Measurements from ENCODE around the gene RBP4.
"Not testable (repeated sequence)": the region's sequence is repeated elsewhere in the genome, so short reads cannot be mapped to it uniquely, and the experiment has no call there.

RBP4 gene

GRCh38 chr10:93565446-93565845, 35.6 kb downstream of the RBP4 start:
- DNase-seq: no peak

GRCh38 chr10:93560541-93560940, 40.5 kb downstream of the RBP4 start:
- no peak for DNase-seq

GRCh38 chr10:93559490-93559889, 41.5 kb downstream of the RBP4 start:
- no peak for DNase-seq

DNA sequence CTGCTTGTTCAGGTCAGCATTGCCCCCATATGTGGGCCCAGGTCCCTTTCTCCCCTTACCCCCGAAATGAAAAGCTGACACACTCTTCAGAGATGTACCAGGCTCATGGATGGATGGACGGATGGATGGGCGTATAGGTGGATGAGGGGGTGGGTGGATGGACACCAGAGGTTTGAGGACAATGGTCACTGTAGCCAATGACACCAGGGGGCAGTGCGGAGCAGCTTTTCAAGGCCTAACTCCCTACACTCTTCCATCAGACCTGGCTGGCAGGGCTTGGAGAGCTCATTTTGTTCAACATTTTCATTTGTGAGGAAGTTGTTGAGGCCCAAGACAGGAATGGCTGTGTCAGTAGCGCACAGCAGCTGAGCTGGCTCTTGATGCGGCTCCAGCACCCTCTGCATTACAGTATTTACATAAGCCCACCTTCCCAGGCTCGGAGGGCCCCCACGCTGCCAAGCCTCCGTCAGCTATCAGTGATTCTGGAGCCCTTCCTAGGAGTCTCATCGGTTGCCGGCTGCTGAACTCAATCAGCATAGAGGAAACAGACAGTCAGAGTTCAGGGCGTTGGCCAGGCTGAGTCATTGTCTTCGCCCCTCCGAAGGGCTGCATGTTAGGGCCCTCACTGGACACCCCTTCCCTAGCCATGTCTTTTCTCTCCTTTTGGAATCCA, 46.1 kb downstream of the RBP4 start:
- DNase-seq: peak; percentile 47

- DNase-seq: no peak
These were observed 46.7 kb downstream of the RBP4 start for GRCh38 chr10:93554316-93554663.

GRCh38 chr10:93553482-93554315, 47.3 kb downstream of the RBP4 start:
- DNase-seq: no peak

DNA sequence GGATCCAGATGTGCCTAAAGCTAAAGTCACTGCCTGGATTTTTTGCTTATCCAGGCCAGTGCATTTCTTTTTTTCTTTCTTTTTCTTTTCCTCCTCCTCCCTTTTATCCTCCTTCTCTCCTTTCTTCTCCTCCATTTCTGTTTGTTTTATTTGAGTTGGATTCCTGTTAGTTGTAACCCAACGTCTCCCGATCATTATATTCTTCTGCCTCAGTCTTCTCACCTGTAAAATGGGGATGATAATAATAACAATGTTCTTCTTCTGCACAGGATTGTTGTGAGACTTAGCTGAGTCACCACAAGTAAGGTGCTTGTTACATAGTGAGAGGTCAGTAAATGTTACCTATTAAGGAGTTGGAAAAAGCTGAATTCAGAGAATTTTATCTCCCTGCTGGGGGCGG, 48.3 kb downstream of the RBP4 start:
- DNase-seq: no peak

GRCh38 chr10:93550606-93551005, 50.4 kb downstream of the RBP4 start:
- DNase-seq: no peak

DNA sequence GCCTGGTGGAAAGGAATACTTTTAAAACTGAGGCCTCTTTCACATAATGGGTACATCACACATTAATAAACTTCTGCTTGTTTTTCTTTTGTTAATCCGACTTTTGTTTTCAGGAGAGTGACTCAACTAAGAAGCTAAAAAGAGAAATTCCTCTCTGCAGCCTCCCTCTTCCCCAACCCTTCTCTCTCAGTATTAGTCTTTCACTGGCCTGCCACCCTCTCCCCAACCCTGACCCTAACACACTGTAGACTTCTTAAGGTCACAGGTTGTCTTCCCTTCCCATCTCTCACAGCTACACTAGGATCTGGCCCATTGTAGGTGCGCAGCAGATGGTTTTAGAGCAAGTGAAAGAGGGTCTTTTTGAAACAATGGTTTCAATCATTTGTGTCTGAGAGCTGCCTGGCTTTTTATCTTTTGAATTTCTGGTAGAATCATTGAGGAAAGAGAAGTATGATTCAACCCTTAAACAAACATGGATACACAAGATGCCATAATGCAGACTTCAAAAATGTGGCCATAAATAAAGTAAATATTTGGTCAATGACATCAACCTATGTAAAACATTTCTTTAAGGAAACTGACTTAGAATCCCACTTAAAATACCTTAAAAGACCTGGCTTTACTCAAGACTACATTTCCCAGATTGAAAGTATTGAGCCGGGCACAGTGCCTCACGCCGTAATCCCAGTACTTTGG, 52.5 kb downstream of the RBP4 start:
- no peak for DNase-seq

DNA sequence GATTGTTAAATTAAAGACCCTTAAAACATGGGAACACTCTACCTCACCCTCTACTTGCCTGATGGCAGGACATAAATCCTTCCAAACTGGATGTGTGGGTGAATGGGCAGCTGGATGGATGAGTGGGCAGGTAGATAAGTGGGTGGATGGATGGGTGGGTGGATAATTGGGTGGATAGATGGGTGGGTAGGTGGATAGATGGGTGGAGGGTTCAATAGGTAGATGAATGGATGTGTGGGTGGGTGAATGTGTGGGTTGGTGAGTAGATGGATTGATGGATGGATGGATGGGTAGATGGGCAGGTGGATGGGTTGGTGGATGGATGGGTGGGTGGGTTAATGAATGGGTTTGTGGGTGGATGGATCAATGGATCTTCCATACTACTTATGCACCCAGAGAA, 53.5 kb downstream of the RBP4 start:
- DNase-seq: no peak

DNA sequence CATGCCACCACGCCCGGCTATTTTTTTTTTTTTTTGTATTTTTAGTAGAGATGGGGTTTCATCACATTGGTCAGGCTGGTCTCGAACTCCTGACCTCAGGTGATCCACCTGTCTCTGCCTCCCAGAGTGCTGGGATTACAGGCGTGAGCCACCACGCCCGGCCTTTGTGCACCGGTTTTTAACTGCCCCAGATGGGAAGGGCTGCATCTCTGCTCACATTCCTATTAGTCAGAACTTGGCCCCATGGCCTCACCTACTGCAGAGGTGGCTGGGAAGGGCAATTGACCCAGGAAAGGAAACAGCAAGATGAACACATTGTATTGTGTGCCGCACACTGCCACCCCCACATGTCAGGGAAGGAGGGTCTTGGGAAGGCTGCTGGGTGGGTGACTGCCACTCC, 54.0 kb downstream of the RBP4 start:
- not testable (repeated sequence) for DNase-seq

DNA sequence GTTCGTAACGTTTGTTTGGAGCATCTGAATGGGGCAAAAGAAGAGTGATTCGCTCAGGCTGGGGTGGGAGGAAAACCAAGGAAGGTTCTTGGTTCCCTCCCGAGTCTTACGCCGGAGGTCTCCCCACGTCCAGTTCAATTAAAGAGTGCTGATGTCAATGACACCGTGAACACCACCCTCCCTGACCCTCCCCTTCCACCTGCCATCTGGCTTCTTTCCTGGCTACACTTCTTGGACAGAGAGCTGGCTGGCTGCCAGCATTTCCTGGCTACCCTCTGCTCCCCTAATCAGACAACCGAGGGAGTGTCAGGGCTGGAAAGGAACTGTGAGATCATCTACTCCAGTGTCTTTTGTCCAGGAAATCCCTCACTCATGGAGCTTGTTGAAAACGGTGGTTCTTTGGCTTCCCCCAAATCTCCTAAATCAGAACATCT, 58.7 kb downstream of the RBP4 start:
- peak; percentile 63 for DNase-seq
